Measurements from ENCODE around the gene DNAH14. TPM values are rescaled to one million over a fixed set of nuclear protein-coding genes. Genes with fewer than 3 reads are reported as not detected.
"Not testable (repeated sequence)": the region's sequence is repeated elsewhere in the genome, so short reads cannot be mapped to it uniquely, and the experiment has no call there.

DNAH14 gene
- total RNA-seq, 4 donors from 2014 or later, result 0.15 to 0.55 TPM; not detected in 2

GRCh38 chr1:224883091-224883490, 46.4 kb upstream of the DNAH14 start:
- ATAC-seq, result no peak
- no peak overlapping the region for H3K4me3 ChIP-seq
- in situ Hi-C loops (cut with MboI; ENCODE audit: low sequenced_read_pairs in 4 of 4), result no loop called here
- H3K27ac ChIP-seq, result no peak overlapping the region
- H3K36me3 ChIP-seq, result no peaks in the 10 kb centered on the region
- DNase-seq, result no peak
- TF ChIP-seq POLR2A (IDR thresholded peaks at IDR 0.05) (no peak), CTCF (IDR thresholded peaks at IDR 0.05 in 4 of 5, conservative IDR thresholded peaks at IDR 0.05 in 1 of 5) (no peak)
- no peaks in the 10 kb centered on the region for H3K4me1 ChIP-seq
- H3K27me3 ChIP-seq, result peaks cover 0 to 8% (median 0%) of the 10 kb centered on the region in 3 donors
- H3K9me3 ChIP-seq, result no peaks in the 10 kb centered on the region
- intact Hi-C loops (cut with DNase I; ENCODE audit: low total_unique reads), result no loop called here

GRCh38 chr1:224884361-224884801, 45.1 kb upstream of the DNAH14 start:
- Histone ChIP-seq H3K9me3 (no peaks in the 10 kb centered on the region), H3K4me3 (no peak overlapping the region), H3K27me3 (peaks cover 0 to 8% (median 0%) of the 10 kb centered on the region in 3 donors), H3K36me3 (no peaks in the 10 kb centered on the region), H3K4me1 (no peaks in the 10 kb centered on the region), H3K27ac (no peak overlapping the region)
- ATAC-seq (no peak), DNase-seq (no peak)
- in situ Hi-C loops (cut with MboI; ENCODE audit: low sequenced_read_pairs in 4 of 4) (no loop called here), intact Hi-C loops (cut with DNase I; ENCODE audit: low total_unique reads) (no loop called here)
- no peak for TF ChIP-seq POLR2A (IDR thresholded peaks at IDR 0.05)
- TF ChIP-seq CTCF (IDR thresholded peaks at IDR 0.05 in 4 of 5, conservative IDR thresholded peaks at IDR 0.05 in 1 of 5), result no peak

- H3K27ac ChIP-seq; H3K4me3 ChIP-seq; ATAC-seq; intact Hi-C loops (cut with DNase I; ENCODE audit: low total_unique reads); H3K9me3 ChIP-seq; in situ Hi-C loops (cut with MboI; ENCODE audit: low sequenced_read_pairs in 4 of 4); H3K4me1 ChIP-seq; DNase-seq; H3K36me3 ChIP-seq; H3K27me3 ChIP-seq: not testable (repeated sequence)
Observed at GRCh38 chr1:224885376-224885775, 44.1 kb upstream of the DNAH14 start.

- no peak for TF ChIP-seq CTCF (IDR thresholded peaks at IDR 0.05 in 4 of 5, conservative IDR thresholded peaks at IDR 0.05 in 1 of 5)
- TF ChIP-seq POLR2A (IDR thresholded peaks at IDR 0.05), result no peak
- Histone ChIP-seq H3K4me3 (no peak overlapping the region), H3K27ac (no peak overlapping the region), H3K36me3 (no peaks in the 10 kb centered on the region), H3K27me3 (peaks cover 0 to 3% (median 0%) of the 10 kb centered on the region in 3 donors), H3K4me1 (no peaks in the 10 kb centered on the region), H3K9me3 (no peaks in the 10 kb centered on the region)
- in situ Hi-C loops (cut with MboI; ENCODE audit: low sequenced_read_pairs in 4 of 4) (no loop called here), intact Hi-C loops (cut with DNase I; ENCODE audit: low total_unique reads) (no loop called here)
- ATAC-seq, result no peak
- DNase-seq, result no peak
Observed at GRCh38 chr1:224894915-224895314, 34.6 kb upstream of the DNAH14 start.

GRCh38 chr1:224896130-224896781, 33.2 kb upstream of the DNAH14 start:
- Histone ChIP-seq H3K27me3 (peaks cover 0 to 6% (median 0%) of the 10 kb centered on the region in 3 donors), H3K9me3 (no peaks in the 10 kb centered on the region), H3K36me3 (no peaks in the 10 kb centered on the region), H3K27ac (no peak overlapping the region), H3K4me1 (no peaks in the 10 kb centered on the region), H3K4me3 (no peak overlapping the region)
- DNase-seq (no peak), ATAC-seq (no peak)
- TF ChIP-seq CTCF (IDR thresholded peaks at IDR 0.05 in 4 of 5, conservative IDR thresholded peaks at IDR 0.05 in 1 of 5) (no peak), POLR2A (IDR thresholded peaks at IDR 0.05) (no peak)
- in situ Hi-C loops (cut with MboI; ENCODE audit: low sequenced_read_pairs in 4 of 4) (no loop called here), intact Hi-C loops (cut with DNase I; ENCODE audit: low total_unique reads) (no loop called here)
